Spleen (tissue), 7 donors: Measurements from ENCODE around the gene FBXW8.

ENCODE experiments used
- POLR2AphosphoS5 ChIP-seq, 3 donors: sonication (generic); formaldehyde crosslinking; IDR thresholded peaks; one replicate each; pipeline ENCODE4 v1.5.1; 2017; ENCODE audit warnings: antibody characterized with exemption in 3 of 3
- TF ChIP-seq, protein P1 (sequence below), 11 experiments: fragments of 200-600 bp in 7 of 11; fragments of 450-650 bp in 4 of 11; sonication (generic) in 4 of 11; IDR thresholded peaks in 8 of 11; conservative IDR thresholded peaks in 3 of 11; 1 replicate in 7 of 11; 2 replicates in 4 of 11; pipeline versions ENCODE4 v1.4.0 to v1.8.0; 2016 to 2021; ENCODE audit warnings: antibody characterized with exemption in 11 of 11, inconsistent platforms in 4 of 11, mild to moderate bottlenecking in 1 of 11
- donor health status: DM: no; HTN: no; CAD: no; lungs with moderate emphysema.
- donor health status: DM: no; HTN: no; CAD: no.
- donor health status: DM: no; HTN: no; CAD: no.

DNA sequence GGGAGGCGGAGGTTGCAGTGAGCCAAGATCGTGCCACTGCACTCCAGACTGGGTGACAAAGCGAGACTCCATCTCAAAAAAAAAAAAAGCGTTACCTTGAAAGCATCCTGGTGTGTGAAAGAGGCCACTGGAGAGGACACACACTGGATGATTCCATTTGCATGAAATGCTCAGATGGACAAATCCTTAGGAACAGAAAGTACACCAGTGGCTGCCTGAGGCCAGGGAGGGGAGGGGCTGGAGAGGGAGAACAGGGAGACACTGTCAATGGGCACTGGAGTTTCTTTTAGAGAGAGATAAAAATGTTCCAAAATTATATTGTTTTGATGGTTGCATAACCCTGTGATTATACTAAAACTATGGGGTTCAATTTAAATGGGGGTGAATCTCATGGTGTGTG is 168.7 kb downstream of the FBXW8 start:
- TF ChIP-seq, protein P1, sequence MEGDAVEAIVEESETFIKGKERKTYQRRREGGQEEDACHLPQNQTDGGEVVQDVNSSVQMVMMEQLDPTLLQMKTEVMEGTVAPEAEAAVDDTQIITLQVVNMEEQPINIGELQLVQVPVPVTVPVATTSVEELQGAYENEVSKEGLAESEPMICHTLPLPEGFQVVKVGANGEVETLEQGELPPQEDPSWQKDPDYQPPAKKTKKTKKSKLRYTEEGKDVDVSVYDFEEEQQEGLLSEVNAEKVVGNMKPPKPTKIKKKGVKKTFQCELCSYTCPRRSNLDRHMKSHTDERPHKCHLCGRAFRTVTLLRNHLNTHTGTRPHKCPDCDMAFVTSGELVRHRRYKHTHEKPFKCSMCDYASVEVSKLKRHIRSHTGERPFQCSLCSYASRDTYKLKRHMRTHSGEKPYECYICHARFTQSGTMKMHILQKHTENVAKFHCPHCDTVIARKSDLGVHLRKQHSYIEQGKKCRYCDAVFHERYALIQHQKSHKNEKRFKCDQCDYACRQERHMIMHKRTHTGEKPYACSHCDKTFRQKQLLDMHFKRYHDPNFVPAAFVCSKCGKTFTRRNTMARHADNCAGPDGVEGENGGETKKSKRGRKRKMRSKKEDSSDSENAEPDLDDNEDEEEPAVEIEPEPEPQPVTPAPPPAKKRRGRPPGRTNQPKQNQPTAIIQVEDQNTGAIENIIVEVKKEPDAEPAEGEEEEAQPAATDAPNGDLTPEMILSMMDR (IDR thresholded peaks at IDR 0.05 in 8 of 11, conservative IDR thresholded peaks at IDR 0.05 in 3 of 11) = no peak
- TF ChIP-seq POLR2AphosphoS5 (IDR thresholded peaks at IDR 0.05) = no peak
